ENCODE results near the gene RAPGEF5.

DNA sequence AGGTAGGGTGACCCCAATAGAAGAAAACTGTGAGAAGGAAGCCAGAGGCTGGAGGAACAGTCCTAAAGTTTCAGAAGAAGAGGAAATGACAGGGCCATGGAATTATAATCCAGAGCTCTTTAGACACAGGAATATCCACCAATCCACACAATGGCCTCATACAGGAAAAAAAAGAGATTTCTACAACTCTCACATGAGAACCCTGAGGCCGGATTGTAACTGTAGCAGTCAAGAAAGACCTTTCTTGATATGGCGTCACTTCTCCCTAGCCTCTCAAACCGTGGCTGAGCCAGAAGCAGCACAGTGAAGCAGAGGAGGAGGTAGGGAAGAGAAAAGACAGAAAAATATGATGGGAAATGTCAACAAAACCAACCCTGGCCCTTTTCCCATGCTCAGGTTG lies 76.9 kb downstream of the RAPGEF5 start:
- TF ChIP-seq, protein P1, sequence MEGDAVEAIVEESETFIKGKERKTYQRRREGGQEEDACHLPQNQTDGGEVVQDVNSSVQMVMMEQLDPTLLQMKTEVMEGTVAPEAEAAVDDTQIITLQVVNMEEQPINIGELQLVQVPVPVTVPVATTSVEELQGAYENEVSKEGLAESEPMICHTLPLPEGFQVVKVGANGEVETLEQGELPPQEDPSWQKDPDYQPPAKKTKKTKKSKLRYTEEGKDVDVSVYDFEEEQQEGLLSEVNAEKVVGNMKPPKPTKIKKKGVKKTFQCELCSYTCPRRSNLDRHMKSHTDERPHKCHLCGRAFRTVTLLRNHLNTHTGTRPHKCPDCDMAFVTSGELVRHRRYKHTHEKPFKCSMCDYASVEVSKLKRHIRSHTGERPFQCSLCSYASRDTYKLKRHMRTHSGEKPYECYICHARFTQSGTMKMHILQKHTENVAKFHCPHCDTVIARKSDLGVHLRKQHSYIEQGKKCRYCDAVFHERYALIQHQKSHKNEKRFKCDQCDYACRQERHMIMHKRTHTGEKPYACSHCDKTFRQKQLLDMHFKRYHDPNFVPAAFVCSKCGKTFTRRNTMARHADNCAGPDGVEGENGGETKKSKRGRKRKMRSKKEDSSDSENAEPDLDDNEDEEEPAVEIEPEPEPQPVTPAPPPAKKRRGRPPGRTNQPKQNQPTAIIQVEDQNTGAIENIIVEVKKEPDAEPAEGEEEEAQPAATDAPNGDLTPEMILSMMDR (conservative IDR thresholded peaks at IDR 0.05; ENCODE audit: low read depth, low read length): no peak
- no peak for TF ChIP-seq EZH2phosphoT487 (IDR thresholded peaks at IDR 0.05; ENCODE audit: borderline replicate concordance, low read length)

All from PC-3 (cell line).